GM10266 (cell line): ENCODE measurements around the gene KIF6.

Source experiments
- DNase-seq: peaks from one replicate; pipeline ENCODE4 v3.0.0; 2012; ENCODE audit errors: extremely low spot score
- TF ChIP-seq, protein P1 (sequence below): IDR thresholded peaks from 2 replicates; pipeline ENCODE4 v1.5.1; 2012; ENCODE audit warnings: mild to moderate bottlenecking, low read depth; ENCODE audit not compliant: control insufficient read depth, insufficient read depth; ENCODE audit errors: missing control alignments

Gene KIF6

DNA sequence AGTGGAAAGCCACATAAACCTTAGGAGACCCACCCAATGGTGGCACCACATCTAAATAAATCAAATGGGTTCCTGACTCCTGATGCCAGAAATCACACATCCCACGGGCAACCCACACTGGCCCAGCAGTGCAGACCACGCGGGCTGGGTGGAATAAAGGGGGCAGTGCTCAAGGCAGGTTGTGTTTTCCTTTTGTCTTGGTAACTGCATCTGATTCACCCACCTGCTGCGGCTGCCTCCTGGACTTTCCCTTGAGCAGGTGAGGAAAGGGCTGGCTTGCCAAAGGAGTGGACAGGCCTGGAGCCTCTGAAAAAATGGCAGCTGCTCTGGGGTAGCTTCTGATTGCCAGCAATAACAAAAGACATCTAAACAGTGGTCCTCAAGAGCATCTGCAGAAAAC, 283.2 kb downstream of the KIF6 start:
- TF ChIP-seq, protein P1, sequence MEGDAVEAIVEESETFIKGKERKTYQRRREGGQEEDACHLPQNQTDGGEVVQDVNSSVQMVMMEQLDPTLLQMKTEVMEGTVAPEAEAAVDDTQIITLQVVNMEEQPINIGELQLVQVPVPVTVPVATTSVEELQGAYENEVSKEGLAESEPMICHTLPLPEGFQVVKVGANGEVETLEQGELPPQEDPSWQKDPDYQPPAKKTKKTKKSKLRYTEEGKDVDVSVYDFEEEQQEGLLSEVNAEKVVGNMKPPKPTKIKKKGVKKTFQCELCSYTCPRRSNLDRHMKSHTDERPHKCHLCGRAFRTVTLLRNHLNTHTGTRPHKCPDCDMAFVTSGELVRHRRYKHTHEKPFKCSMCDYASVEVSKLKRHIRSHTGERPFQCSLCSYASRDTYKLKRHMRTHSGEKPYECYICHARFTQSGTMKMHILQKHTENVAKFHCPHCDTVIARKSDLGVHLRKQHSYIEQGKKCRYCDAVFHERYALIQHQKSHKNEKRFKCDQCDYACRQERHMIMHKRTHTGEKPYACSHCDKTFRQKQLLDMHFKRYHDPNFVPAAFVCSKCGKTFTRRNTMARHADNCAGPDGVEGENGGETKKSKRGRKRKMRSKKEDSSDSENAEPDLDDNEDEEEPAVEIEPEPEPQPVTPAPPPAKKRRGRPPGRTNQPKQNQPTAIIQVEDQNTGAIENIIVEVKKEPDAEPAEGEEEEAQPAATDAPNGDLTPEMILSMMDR = no peak
- DNase-seq = no peak

DNA sequence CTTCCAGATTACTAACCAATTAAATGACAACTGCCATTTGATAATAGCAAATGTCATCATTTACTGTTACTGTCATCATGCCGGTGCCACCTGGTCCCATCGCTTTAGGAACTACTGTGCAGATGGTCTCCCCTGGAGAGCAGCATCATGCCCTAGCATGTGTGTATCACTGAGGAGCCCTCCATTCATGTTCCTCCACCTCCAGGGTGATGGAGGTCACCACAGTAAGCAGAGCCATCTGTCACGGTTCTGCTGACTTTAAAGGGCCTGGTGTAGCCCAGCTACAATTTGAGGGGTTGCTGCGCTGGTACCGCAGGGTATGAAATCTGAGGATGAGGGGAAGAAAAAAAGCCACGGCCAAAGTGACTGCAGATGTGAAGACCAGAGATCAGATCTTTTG, 283.9 kb downstream of the KIF6 start:
- DNase-seq = no peak
- TF ChIP-seq, protein P1 = no peak

DNA sequence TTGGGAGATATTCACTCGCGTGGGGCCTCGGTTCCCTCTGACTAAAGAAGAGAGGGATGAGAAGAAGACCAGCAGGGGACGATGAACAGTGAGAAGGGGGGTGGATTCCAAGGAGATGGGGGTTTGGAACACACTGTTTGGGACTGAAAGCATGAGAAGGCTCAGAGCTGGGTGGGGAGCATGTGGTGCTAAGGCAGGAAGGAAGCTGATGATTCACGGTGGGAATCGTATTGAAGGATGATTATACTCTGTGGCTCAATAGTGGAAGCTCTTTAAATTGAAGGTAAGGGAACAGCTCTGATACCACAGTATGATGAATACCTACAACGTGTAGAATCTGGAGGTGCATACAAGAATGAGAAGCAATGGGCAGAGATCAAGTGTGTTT, 285.2 kb downstream of the KIF6 start:
- TF ChIP-seq, protein P1 = no peak
- no peak for DNase-seq

DNA sequence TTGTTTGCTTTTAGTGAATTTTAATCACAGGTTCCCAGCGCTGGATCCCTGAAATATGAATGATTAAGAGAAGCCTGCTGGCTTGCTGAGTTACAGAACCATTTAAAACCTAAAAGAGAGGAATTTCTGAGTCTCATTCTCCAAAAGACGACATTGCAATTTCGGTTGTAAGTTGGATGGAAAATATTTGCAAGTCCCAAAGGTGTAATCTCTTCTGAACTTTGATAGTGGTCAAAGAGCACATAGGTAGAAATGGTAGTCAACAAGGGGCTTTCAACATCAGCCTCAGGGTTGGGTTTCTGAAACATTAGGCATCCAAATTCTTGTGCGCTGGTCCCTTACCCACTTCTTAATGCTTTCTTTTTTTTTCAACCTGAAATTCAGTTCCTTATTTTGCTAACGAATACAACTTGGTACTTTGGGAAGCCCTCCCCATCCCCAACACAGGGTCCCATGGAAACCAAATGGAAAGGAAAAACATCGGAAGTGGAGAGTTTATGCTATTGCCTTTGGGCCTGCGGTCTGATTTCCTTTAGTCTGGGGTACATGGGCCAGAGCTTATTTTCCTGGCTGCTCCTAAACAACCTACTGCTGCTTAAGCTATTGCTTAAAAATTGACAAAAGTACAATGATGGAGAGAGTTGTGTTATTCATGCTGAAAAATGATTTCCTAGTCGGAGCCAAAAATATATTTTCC, 285.7 kb downstream of the KIF6 start:
- TF ChIP-seq, protein P1 = no peak
- no peak for DNase-seq

DNA sequence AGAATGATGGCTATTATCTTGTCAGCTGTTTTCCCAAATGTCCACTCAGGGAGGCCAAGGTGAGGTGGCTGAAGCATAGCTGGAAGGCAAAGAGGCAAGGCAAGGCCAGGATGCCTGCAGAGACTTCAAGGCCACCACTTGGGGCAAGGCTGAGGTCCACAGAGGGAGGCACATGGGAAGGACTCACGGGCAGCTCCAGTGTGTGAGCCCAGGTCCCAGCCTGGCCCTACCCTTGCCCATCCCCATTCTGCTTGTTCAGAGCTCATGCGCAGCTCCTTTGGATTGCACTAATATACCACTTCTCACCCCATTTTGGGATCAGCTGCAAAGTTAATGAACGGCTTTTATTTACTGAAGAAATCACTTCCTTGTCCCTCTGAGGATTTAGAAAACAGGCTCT, 291.6 kb downstream of the KIF6 start:
- no peak for DNase-seq
- TF ChIP-seq, protein P1 = no peak

DNA sequence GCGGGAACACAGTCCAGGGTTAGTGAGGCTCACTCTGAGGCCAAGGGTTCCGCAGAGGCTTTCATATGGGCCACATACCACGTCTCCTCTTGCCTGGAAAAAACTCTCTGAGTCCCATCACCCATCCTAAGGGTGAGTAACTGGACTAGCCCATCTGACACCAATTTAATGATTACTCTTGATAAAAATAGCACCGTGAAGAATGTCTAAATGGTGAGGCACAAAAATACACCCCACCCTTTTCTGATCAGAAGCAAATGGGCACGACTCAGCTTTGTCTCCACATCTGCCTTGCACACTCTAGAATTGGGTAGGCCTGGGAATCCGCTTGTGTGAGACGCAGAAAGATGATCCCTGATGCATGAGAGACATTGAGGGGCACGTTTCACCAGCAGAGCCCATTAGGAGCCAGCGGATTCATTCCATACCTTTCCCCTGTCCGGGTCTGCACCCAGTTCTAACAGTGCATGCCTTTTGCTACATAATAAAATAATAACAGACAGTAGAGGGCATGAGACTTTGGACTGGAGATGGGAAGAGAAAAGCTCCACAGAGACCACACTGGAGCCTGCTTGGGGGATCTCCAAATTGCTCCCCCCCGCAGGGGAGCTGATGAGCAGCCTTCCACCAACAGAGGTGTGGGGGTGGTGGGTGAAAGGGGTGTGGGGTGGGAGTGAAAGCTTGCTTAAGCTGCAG, 292.7 kb downstream of the KIF6 start:
- TF ChIP-seq, protein P1 = no peak
- DNase-seq = no peak

DNA sequence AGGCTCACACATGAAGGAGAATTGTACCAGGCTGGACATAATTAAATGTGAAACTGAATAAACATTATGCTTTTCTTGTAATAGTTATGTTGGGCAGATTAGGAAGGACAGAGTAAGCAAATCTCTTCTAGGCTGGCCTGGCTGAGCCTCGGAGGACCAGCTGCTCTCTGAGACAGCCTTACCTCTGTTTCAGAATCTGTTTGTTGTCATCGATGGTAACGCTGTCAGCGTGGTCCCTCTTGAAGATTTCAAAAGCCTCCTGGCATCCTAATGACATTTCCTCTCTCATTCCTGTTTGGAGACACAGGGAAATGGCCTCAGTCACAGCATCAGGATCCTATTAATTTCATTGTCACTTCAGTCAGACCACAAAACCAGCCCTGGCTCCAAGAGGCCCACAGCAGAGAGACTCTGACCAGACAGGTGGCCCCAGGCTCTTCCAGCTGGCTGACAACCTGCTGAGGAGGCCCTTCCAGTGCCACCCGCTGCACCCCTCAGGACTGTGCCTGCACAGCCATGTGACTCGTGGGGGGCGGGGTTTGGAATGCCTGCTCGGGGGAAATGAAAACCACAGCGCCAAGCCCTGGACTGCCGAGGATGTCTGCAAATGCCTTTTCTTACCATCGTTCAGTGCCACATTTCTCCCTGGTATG, 294.2 kb downstream of the KIF6 start:
- DNase-seq = no peak
- TF ChIP-seq, protein P1 = no peak
